Neuronal stem cell (in vitro differentiated cells): ENCODE results near the gene PSMF1.
A peak's percentile ranks its signal among the peaks of the same experiment; 100 is the strongest.

ENCODE experiments used
- DNase-seq: peaks from one replicate; pipeline ENCODE4 v3.0.0-alpha.2; 2013; ENCODE audit warnings: low spot score
- H2AFZ ChIP-seq: one replicate; pipeline ENCODE4 v1.6.1; 2013; ENCODE audit warnings: mild to moderate bottlenecking, low read length, inconsistent platforms
- H2AK5ac ChIP-seq: 2 replicates; pipeline ENCODE4 v1.6.1; 2013; ENCODE audit warnings: low read depth, mild to moderate bottlenecking, inconsistent platforms, low read length, moderate library complexity, mixed read lengths
- H2BK120ac ChIP-seq: 2 replicates; pipeline ENCODE4 v1.6.1; 2013; ENCODE audit warnings: low read depth, mild to moderate bottlenecking, inconsistent platforms, low read length, moderate library complexity, mixed read lengths
- H2BK12ac ChIP-seq: one replicate; pipeline ENCODE4 v1.6.1; 2013; ENCODE audit warnings: low read length, inconsistent platforms
- H2BK15ac ChIP-seq: 2 replicates; pipeline ENCODE4 v1.6.1; 2013; ENCODE audit warnings: mild to moderate bottlenecking, low read length, inconsistent platforms, mixed read lengths
- H2BK5ac ChIP-seq: one replicate; pipeline ENCODE4 v1.6.1; 2013; ENCODE audit warnings: inconsistent platforms, mild to moderate bottlenecking, low read length, moderate library complexity
- H3K14ac ChIP-seq: one replicate; pipeline ENCODE4 v1.6.1; 2013; ENCODE audit warnings: low read length, inconsistent platforms
- H3K18ac ChIP-seq: 2 replicates; pipeline ENCODE4 v1.6.1; 2013; ENCODE audit warnings: low read length, inconsistent platforms
- H3K23ac ChIP-seq: 2 replicates; pipeline ENCODE4 v1.6.1; 2013; ENCODE audit warnings: low read depth, mild to moderate bottlenecking, mixed read lengths, low read length, inconsistent platforms; ENCODE audit not compliant: poor library complexity
- H3K27ac ChIP-seq: replicated peaks from 3 replicates; pipeline ENCODE4 v1.5.1; 2013; ENCODE audit warnings: low read length, inconsistent platforms
- H3K27me3 ChIP-seq, 3 experiments: 2 replicates each; pipeline ENCODE4 v1.6.1; 2013; ENCODE audit warnings: low read length in 3 of 3, mild to moderate bottlenecking in 2 of 3, inconsistent platforms in 1 of 3, low read depth in 1 of 3, mixed read lengths in 1 of 3, moderate library complexity in 1 of 3; ENCODE audit not compliant: control insufficient read depth in 3 of 3, insufficient read depth in 3 of 3
- H3K36me3 ChIP-seq, 2 donors: replicated peaks in 1 of 2; 2 replicates each; pipeline ENCODE4 v1.6.1; 2013; ENCODE audit warnings: low read length in 2 of 2; ENCODE audit not compliant: control insufficient read depth in 2 of 2, insufficient read depth in 2 of 2
- H3K4ac ChIP-seq: 2 replicates; pipeline ENCODE4 v1.6.1; 2013; ENCODE audit warnings: inconsistent platforms, mild to moderate bottlenecking, low read length, moderate library complexity
- H3K4me1 ChIP-seq, 2 donors: 1 replicate in 1 of 2; 2 replicates in 1 of 2; pipeline ENCODE4 v1.6.1; 2013; ENCODE audit warnings: low read length in 2 of 2, low read depth in 1 of 2; ENCODE audit not compliant: control insufficient read depth in 2 of 2, insufficient read depth in 1 of 2
- H3K4me2 ChIP-seq: one replicate; pipeline ENCODE4 v1.6.1; 2013; ENCODE audit warnings: mild to moderate bottlenecking, low read length, inconsistent platforms; ENCODE audit not compliant: insufficient read depth, poor library complexity, severe bottlenecking
- H3K4me3 ChIP-seq, 2 donors: 2 replicates each; pipeline ENCODE4 v1.5.1; 2013; ENCODE audit warnings: low read length in 2 of 2, mild to moderate bottlenecking in 2 of 2, inconsistent platforms in 1 of 2, moderate library complexity in 1 of 2
- H3K79me1 ChIP-seq: one replicate; pipeline ENCODE4 v1.6.1; 2013; ENCODE audit warnings: low read depth, mild to moderate bottlenecking, inconsistent platforms, low read length, moderate library complexity
- H3K9ac ChIP-seq: one replicate; pipeline ENCODE4 v1.6.1; 2013; ENCODE audit warnings: mild to moderate bottlenecking, low read depth, low read length, inconsistent platforms; ENCODE audit not compliant: poor library complexity
- H3K9me3 ChIP-seq, 2 donors: replicated peaks in 1 of 2; 2 replicates each; pipeline versions ENCODE3 to v1.6.1; 2013; ENCODE audit warnings: low read length in 2 of 2, mild to moderate bottlenecking in 2 of 2, inconsistent platforms in 1 of 2, low read depth in 1 of 2, mixed read lengths in 1 of 2, moderate library complexity in 1 of 2; ENCODE audit not compliant: control insufficient read depth in 2 of 2, insufficient read depth in 1 of 2
- H4K8ac ChIP-seq: one replicate; pipeline ENCODE4 v1.6.1; 2013; ENCODE audit warnings: low read depth, mild to moderate bottlenecking, inconsistent platforms, low read length, moderate library complexity
- H4K91ac ChIP-seq: one replicate; pipeline ENCODE4 v1.6.1; 2013; ENCODE audit warnings: low read length, low read depth, mild to moderate bottlenecking, inconsistent platforms; ENCODE audit not compliant: poor library complexity
- WGBS, 2 donors: extraction: QIAGEN DNeasy Blood & Tissue Kit; methylation state at CpG; one replicate each; pipeline ENCODE4 v1.1.7; 2013; ENCODE audit warnings: missing lambda C conversion rate in 2 of 2, mixed read lengths in 1 of 2; ENCODE audit not compliant: insufficient read length in 2 of 2, insufficient replicate concordance in 1 of 2; ENCODE audit errors: extremely low coverage in 2 of 2; 5-methylcytosine and 5-hydroxymethylcytosine counted together

Gene PSMF1

GRCh38 chr20:1087311-1087905 lies 31.0 kb upstream of the PSMF1 start:
- H2BK12ac ChIP-seq, result no peak overlapping the region

GRCh38 chr20:1094751-1095150 lies 23.7 kb upstream of the PSMF1 start:
- Histone ChIP-seq H3K4me1 (no peaks in the 10 kb centered on the region), H3K4ac (no peak overlapping the region), H3K36me3 (no peaks in the 10 kb centered on the region), H3K4me2 (no peak overlapping the region), H4K8ac (no peak overlapping the region), H2BK12ac (no peak overlapping the region), H3K18ac (no peak overlapping the region), H4K91ac (no peak overlapping the region), H3K23ac (no peak overlapping the region), H3K14ac (no peak overlapping the region), H3K9me3 (peaks cover 4 to 6% of the 10 kb centered on the region in 2 donors), H3K9ac (no peak overlapping the region), H2BK15ac (no peak overlapping the region), H3K27me3 (no peaks in the 10 kb centered on the region), H2AFZ (no peak overlapping the region), H2BK120ac (no peak overlapping the region), H3K79me1 (no peaks in the 10 kb centered on the region), H3K27ac (no peak overlapping the region), H2AK5ac (no peak overlapping the region), H3K4me3 (peak overlapping the region in 1 of 2 donors; percentile 35), H2BK5ac (no peak overlapping the region)
- DNase-seq, result no peak
- WGBS, 2 donors, result no CpG with 5 or more reads among the region's 6 CpGs

More at GRCh38 chr20:1087311-1087905, 31.0 kb upstream of the PSMF1 start:
- no peak overlapping the region for H3K18ac ChIP-seq
- H3K9me3 ChIP-seq, result peaks cover 3 to 8% of the 10 kb centered on the region in 2 donors
- WGBS, 2 donors, result no CpG with 5 or more reads among the region's 4 CpGs
- no peak overlapping the region for H2BK15ac ChIP-seq
- no peak overlapping the region for H2BK5ac ChIP-seq
- no peak overlapping the region for H3K14ac ChIP-seq
- no peaks in the 10 kb centered on the region for H3K36me3 ChIP-seq
- H3K79me1 ChIP-seq, result no peaks in the 10 kb centered on the region
- no peak overlapping the region for H2BK120ac ChIP-seq
- H2AK5ac ChIP-seq, result no peak overlapping the region
- H3K23ac ChIP-seq, result no peak overlapping the region
- H3K27ac ChIP-seq, result no peak overlapping the region
- H3K4me3 ChIP-seq, result no peak overlapping the region
- H2AFZ ChIP-seq, result no peak overlapping the region
- H3K9ac ChIP-seq, result no peak overlapping the region
- H3K4me1 ChIP-seq, result peaks cover 0 to 5% of the 10 kb centered on the region in 2 donors
- no peak overlapping the region for H3K4me2 ChIP-seq
- no peak overlapping the region for H3K4ac ChIP-seq
- no peaks in the 10 kb centered on the region for H3K27me3 ChIP-seq
- H4K91ac ChIP-seq, result no peak overlapping the region
- DNase-seq, result no peak
- H4K8ac ChIP-seq, result no peak overlapping the region

GRCh38 chr20:1101533-1101932 lies 16.9 kb upstream of the PSMF1 start:
- Histone ChIP-seq H4K8ac (no peak overlapping the region), H3K27ac (no peak overlapping the region), H2BK15ac (no peak overlapping the region), H3K4me1 (no peaks in the 10 kb centered on the region), H3K4me2 (no peak overlapping the region), H2AK5ac (no peak overlapping the region), H3K23ac (no peak overlapping the region), H2BK5ac (no peak overlapping the region), H3K14ac (no peak overlapping the region), H3K4ac (no peak overlapping the region), H3K9ac (no peak overlapping the region), H3K9me3 (peaks cover 2 to 14% of the 10 kb centered on the region in 2 donors), H3K79me1 (no peaks in the 10 kb centered on the region), H2BK120ac (no peak overlapping the region), H3K4me3 (no peak overlapping the region), H3K27me3 (no peaks in the 10 kb centered on the region), H4K91ac (no peak overlapping the region), H3K36me3 (no peaks in the 10 kb centered on the region), H2AFZ (no peak overlapping the region), H2BK12ac (no peak overlapping the region), H3K18ac (no peak overlapping the region)
- DNase-seq, result no peak

GRCh38 chr20:1102016-1102415 lies 16.4 kb upstream of the PSMF1 start:
- Histone ChIP-seq H2BK120ac (no peak overlapping the region), H3K4me3 (no peak overlapping the region), H3K9me3 (peaks cover 2 to 14% of the 10 kb centered on the region in 2 donors), H3K79me1 (no peaks in the 10 kb centered on the region), H4K91ac (no peak overlapping the region), H3K18ac (no peak overlapping the region), H4K8ac (no peak overlapping the region), H2AFZ (no peak overlapping the region), H3K4me2 (no peak overlapping the region), H3K4ac (no peak overlapping the region), H3K27ac (no peak overlapping the region), H2AK5ac (no peak overlapping the region), H2BK15ac (no peak overlapping the region), H3K36me3 (no peaks in the 10 kb centered on the region), H3K9ac (no peak overlapping the region), H3K4me1 (no peaks in the 10 kb centered on the region), H2BK12ac (no peak overlapping the region), H3K27me3 (no peaks in the 10 kb centered on the region), H3K23ac (no peak overlapping the region), H2BK5ac (no peak overlapping the region), H3K14ac (no peak overlapping the region)
- no peak for DNase-seq
